Measurements from ENCODE around the gene ADD1. TPM values are rescaled to one million over a fixed set of nuclear protein-coding genes. Genes with fewer than 3 reads are reported as not detected.

The ADD1 gene
- total RNA-seq, 1 experiment from 2014 or later, result 125 TPM

DNA sequence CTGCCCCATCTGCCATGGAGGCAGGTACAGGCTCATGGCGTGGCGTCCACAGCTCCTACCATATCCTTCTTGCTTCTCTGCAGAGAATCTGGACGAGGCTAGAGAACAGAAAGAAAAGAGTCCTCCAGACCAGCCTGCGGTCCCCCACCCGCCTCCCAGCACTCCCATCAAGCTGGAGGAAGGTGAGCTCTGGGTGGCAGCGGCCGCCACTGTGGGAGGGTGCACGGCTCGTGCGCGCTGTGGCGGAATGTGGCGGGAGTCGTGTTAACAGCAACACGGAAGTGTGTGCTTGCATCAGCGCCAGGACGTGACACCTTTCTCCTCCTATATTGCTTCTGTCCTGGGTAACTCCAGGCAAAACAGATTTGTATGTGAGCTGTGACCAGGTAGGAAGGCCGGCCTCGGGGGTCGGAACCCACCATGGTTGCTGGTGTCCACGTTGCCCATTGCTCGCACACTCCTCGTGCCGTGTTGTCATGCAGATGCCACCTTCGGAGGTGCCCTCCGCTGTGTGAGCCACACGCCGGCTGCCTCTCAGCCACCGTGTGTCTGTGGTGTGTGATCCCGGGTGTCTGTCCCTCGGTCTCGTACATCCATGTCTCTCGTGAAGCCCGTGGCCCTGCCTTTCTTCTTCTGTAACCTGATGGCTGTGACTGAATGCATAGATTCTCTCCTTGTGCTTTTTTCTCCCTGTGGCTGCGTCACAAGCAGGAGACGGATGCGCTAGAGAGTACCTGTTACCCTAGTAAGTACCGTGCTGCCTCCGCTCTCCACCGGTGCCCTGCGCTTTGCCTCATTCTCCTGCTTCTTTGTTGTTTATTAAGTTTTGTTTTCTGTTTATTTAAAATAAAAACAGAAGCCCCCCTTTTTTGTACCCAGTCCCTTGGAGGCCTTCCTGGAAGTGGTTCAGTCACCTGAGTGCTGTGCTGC is 82.6 kb downstream of the ADD1 start:
- peaks cover 16% of the 10 kb centered on the region for H3K36me3 Mint-ChIP-seq (ENCODE audit: insufficient read depth, unreplicated experiment)
- no TSS peak for BruUV-seq (replicated peaks)
- no peaks in the 10 kb centered on the region for H3K9me3 Mint-ChIP-seq (ENCODE audit: low read depth, unreplicated experiment)
- DNase-seq, result no peak
- H3K4me1 Mint-ChIP-seq (ENCODE audit: low read depth, unreplicated experiment), result peaks cover 12% of the 10 kb centered on the region
- intact Hi-C loops (cut with micrococcal nuclease; ENCODE audit: unreplicated experiment), result no loop called here
- no peak overlapping the region for H3K27ac Mint-ChIP-seq (ENCODE audit: unreplicated experiment)
- CTCF ChIA-PET, result no interaction called here
- H3K27me3 Mint-ChIP-seq (ENCODE audit: unreplicated experiment), result no peaks in the 10 kb centered on the region
- no peak overlapping the region for H3K4me3 Mint-ChIP-seq (ENCODE audit: low read depth, unreplicated experiment)
- no peak for TF ChIP-seq CTCF (IDR thresholded peaks at IDR 0.05; ENCODE audit: unreplicated experiment)

GRCh38 chr4:2927016-2927695 is 83.5 kb downstream of the ADD1 start:
- intact Hi-C loops (cut with micrococcal nuclease; ENCODE audit: unreplicated experiment), result no loop called here
- peaks cover 3% of the 10 kb centered on the region for H3K4me1 Mint-ChIP-seq (ENCODE audit: low read depth, unreplicated experiment)
- no peak overlapping the region for H3K4me3 Mint-ChIP-seq (ENCODE audit: low read depth, unreplicated experiment)
- no peak overlapping the region for H3K27ac Mint-ChIP-seq (ENCODE audit: unreplicated experiment)
- no peaks in the 10 kb centered on the region for H3K9me3 Mint-ChIP-seq (ENCODE audit: low read depth, unreplicated experiment)
- CTCF ChIA-PET, result no interaction called here
- no peaks in the 10 kb centered on the region for H3K27me3 Mint-ChIP-seq (ENCODE audit: unreplicated experiment)
- no peak for TF ChIP-seq CTCF (IDR thresholded peaks at IDR 0.05; ENCODE audit: unreplicated experiment)
- no peak for DNase-seq
- H3K36me3 Mint-ChIP-seq (ENCODE audit: insufficient read depth, unreplicated experiment), result peaks cover 19% of the 10 kb centered on the region
- no TSS peak for BruUV-seq (replicated peaks)

DNA sequence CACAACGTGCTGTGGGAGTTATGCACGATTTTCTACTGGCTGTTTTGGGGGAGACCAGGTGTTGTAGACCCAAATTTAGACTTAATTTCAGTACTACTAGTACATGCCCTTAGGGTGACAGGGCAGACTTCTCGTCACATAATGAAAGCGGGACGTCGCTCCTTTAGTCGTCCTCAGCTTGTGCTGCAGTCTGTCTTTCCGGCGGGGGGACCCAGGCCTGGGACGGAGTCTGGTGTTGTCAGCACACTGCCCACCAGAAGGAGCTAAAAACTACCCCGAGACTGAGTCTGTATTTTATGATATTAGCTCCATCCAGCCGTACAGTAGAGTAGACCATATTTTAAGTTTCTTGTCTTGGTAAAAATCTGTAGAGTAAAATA is 84.0 kb downstream of the ADD1 start:
- CTCF ChIA-PET, result no interaction called here
- H3K36me3 Mint-ChIP-seq (ENCODE audit: insufficient read depth, unreplicated experiment), result peaks cover 19% of the 10 kb centered on the region
- no peaks in the 10 kb centered on the region for H3K4me1 Mint-ChIP-seq (ENCODE audit: low read depth, unreplicated experiment)
- H3K27me3 Mint-ChIP-seq (ENCODE audit: unreplicated experiment), result no peaks in the 10 kb centered on the region
- BruUV-seq (replicated peaks), result no TSS peak
- H3K27ac Mint-ChIP-seq (ENCODE audit: unreplicated experiment), result no peak overlapping the region
- no peaks in the 10 kb centered on the region for H3K9me3 Mint-ChIP-seq (ENCODE audit: low read depth, unreplicated experiment)
- intact Hi-C loops (cut with micrococcal nuclease; ENCODE audit: unreplicated experiment), result no loop called here
- TF ChIP-seq CTCF (IDR thresholded peaks at IDR 0.05; ENCODE audit: unreplicated experiment), result no peak
- no peak overlapping the region for H3K4me3 Mint-ChIP-seq (ENCODE audit: low read depth, unreplicated experiment)
- no peak for DNase-seq

GRCh38 chr4:2928242-2929176 is 84.9 kb downstream of the ADD1 start:
- BruUV-seq (replicated peaks), result no TSS peak
- peaks cover 25% of the 10 kb centered on the region for H3K36me3 Mint-ChIP-seq (ENCODE audit: insufficient read depth, unreplicated experiment)
- no peak for TF ChIP-seq CTCF (IDR thresholded peaks at IDR 0.05; ENCODE audit: unreplicated experiment)

More at GRCh38 chr4:2928242-2929176, 84.9 kb downstream of the ADD1 start:
- CTCF ChIA-PET, result no interaction called here
- Mint-ChIP-seq H3K4me3 (ENCODE audit: low read depth, unreplicated experiment) (no peak overlapping the region), H3K27me3 (ENCODE audit: unreplicated experiment) (no peaks in the 10 kb centered on the region), H3K4me1 (ENCODE audit: low read depth, unreplicated experiment) (no peaks in the 10 kb centered on the region), H3K9me3 (ENCODE audit: low read depth, unreplicated experiment) (no peaks in the 10 kb centered on the region), H3K27ac (ENCODE audit: unreplicated experiment) (no peak overlapping the region)
- intact Hi-C loops (cut with micrococcal nuclease; ENCODE audit: unreplicated experiment), result no loop called here
- no peak for DNase-seq

All from Calu3 (cell line).